ENCODE data around the gene THNSL1.
"Not testable (repeated sequence)": the region's sequence is repeated elsewhere in the genome, so short reads cannot be mapped to it uniquely, and the experiment has no call there.

DNA sequence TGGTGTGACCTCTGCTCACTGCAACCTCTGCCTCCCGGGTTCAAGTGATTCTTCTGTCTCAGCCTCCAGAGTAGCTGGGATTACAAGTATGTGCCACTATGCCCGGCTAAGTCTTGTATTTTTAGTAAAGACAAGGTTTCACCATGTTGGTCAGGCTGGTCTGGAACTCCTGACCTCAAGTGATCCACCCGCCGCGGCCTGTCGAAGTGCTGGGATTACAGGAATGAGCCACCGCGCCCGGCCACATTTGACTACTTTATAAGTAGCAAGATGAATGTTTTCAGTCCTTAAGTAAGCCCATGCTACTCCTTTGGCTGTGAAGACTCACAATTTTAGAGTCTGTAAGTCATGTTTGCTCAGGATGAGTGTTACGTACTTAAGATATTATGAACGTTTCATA, 47.5 kb upstream of the THNSL1 start:
- TF ChIP-seq, protein P1, sequence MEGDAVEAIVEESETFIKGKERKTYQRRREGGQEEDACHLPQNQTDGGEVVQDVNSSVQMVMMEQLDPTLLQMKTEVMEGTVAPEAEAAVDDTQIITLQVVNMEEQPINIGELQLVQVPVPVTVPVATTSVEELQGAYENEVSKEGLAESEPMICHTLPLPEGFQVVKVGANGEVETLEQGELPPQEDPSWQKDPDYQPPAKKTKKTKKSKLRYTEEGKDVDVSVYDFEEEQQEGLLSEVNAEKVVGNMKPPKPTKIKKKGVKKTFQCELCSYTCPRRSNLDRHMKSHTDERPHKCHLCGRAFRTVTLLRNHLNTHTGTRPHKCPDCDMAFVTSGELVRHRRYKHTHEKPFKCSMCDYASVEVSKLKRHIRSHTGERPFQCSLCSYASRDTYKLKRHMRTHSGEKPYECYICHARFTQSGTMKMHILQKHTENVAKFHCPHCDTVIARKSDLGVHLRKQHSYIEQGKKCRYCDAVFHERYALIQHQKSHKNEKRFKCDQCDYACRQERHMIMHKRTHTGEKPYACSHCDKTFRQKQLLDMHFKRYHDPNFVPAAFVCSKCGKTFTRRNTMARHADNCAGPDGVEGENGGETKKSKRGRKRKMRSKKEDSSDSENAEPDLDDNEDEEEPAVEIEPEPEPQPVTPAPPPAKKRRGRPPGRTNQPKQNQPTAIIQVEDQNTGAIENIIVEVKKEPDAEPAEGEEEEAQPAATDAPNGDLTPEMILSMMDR (conservative IDR thresholded peaks at IDR 0.05), result not testable (repeated sequence)
- TF ChIP-seq ZFX (IDR thresholded peaks at IDR 0.05), result not testable (repeated sequence)
